H1 (cell line): ENCODE measurements around the gene COX18. TPM values are rescaled to one million over a fixed set of nuclear protein-coding genes. Genes with fewer than 3 reads are reported as not detected.

ENCODE experiments used
- CTBP2 ChIP-seq: IDR thresholded peaks from 2 replicates; pipeline ENCODE4 v1.7.0; 2011; ENCODE audit warnings: borderline replicate concordance, mild to moderate bottlenecking, moderate library complexity, mixed read lengths, low read length; ENCODE audit not compliant: insufficient read depth, insufficient read length
- SIRT6 ChIP-seq: IDR thresholded peaks from one replicate; pipeline ENCODE4 v1.7.1; 2012; ENCODE audit warnings: low read length, inconsistent platforms
- SRF ChIP-seq: IDR thresholded peaks from 2 replicates; pipeline ENCODE4 v1.6.1; 2011; ENCODE audit warnings: mild to moderate bottlenecking, low read depth, low read length, moderate library complexity
- polyA plus RNA-seq, 7 experiments: library from polyadenylated mRNA; depleted of rRNA in 3 of 7; stranded (reverse) in 5 of 7; unstranded in 2 of 7; fragments of >200 nt in 5 of 7; fragments of 200-250 nt in 2 of 7; gene quantifications; 1 replicate in 5 of 7; 2 replicates in 1 of 7; 4 replicates in 1 of 7; pipeline versions ENCODE4 v1.2.1 to v1.2.3, GENCODE V29; 2011 to 2013; ENCODE audit warnings: missing spikeins in 2 of 7, mixed read lengths in 2 of 7
- total RNA-seq: library from RNA; stranded (reverse); fragmentation: NEBNext Ultra II Directional; extraction: Animal tissue kit (Norgen Biotek cat#: 25700); gene quantifications from 2 replicates; pipeline ENCODE4 v1.2.1, GENCODE V29; 2021

The COX18 gene
- total and polyA plus RNA-seq, 2 of the 8 experiments (the other 6 are each of a cell fraction or from before 2014, with no cell fraction given) = 23.0 to 23.7 TPM

GRCh38 chr4:73018595-73018994 is 50.9 kb downstream of the COX18 start (continued):
- TF ChIP-seq SRF (no peak), CTBP2 (no peak), SIRT6 (no peak)
